IMR-90 (cell line): ENCODE measurements around the gene TMEM233. TPM values are rescaled to one million over a fixed set of nuclear protein-coding genes. Genes with fewer than 3 reads are reported as not detected.

Experiments used
- ATAC-seq: fragments of 200-7000 bp; cut with Tn5 transposase; 2 replicates; pipeline ENCODE4 v1.9.1; 2020; ENCODE audit warnings: low read depth, mild to moderate bottlenecking, moderate library complexity
- BruUV-seq: library from RNA; stranded (reverse); fragments of 400-500 nt; replicated peaks from 2 replicates; lab custom pipeline; 2021; lab: Mats Ljungman, UMichigan
- CTCF ChIA-PET: fragments of 300-600 bp; formaldehyde crosslinking; extraction: SDS; loops from one replicate; lab custom pipeline; 2021; ENCODE audit warnings: antibody characterized with exemption; lab: Yijun Ruan, JAX
- POLR2A ChIA-PET: fragments of 300-600 bp; sonication (Branson Sonifier 250); formaldehyde crosslinking; loops from one replicate; lab custom pipeline; 2022; ENCODE audit warnings: antibody characterized with exemption; ENCODE audit not compliant: unreplicated experiment; lab: Charles Lee
- DNase-seq: peaks from one replicate; pipeline ENCODE4 v3.0.0; 2013
- H2AFZ ChIP-seq: replicated peaks from 2 replicates; pipeline ENCODE3; 2013; ENCODE audit warnings: low read length, mild to moderate bottlenecking; ENCODE audit not compliant: poor library complexity
- H2AK5ac ChIP-seq: 2 replicates; pipeline ENCODE4 v1.6.1; 2013; ENCODE audit warnings: low read depth, low read length, inconsistent platforms
- H2AK9ac ChIP-seq: replicated peaks from 2 replicates; pipeline ENCODE3; 2013; ENCODE audit warnings: mild to moderate bottlenecking, low read depth, low read length, moderate library complexity; ENCODE audit not compliant: poor library complexity
- H2BK120ac ChIP-seq: 2 replicates; pipeline ENCODE4 v1.6.1; 2013; ENCODE audit warnings: low read depth, low read length, inconsistent platforms
- H2BK15ac ChIP-seq: 3 replicates; pipeline ENCODE4 v1.6.1; 2013; ENCODE audit warnings: low read depth, low read length, inconsistent platforms
- H2BK20ac ChIP-seq: 2 replicates; pipeline ENCODE4 v1.6.1; 2013; ENCODE audit warnings: low read depth, mild to moderate bottlenecking, inconsistent platforms, low read length, moderate library complexity
- H2BK5ac ChIP-seq: 2 replicates; pipeline ENCODE4 v1.6.1; 2013; ENCODE audit warnings: mild to moderate bottlenecking, low read depth, low read length, inconsistent platforms; ENCODE audit not compliant: poor library complexity, severe bottlenecking
- H3K14ac ChIP-seq: replicated peaks from 2 replicates; pipeline ENCODE4 v1.6.1; 2013; ENCODE audit warnings: low read depth, low read length, inconsistent platforms
- H3K18ac ChIP-seq: 2 replicates; pipeline ENCODE4 v1.6.1; 2013; ENCODE audit warnings: low read depth, low read length, control low read depth
- H3K23ac ChIP-seq: 2 replicates; pipeline ENCODE4 v1.6.1; 2013; ENCODE audit warnings: low read depth, low read length, inconsistent platforms
- H3K27ac ChIP-seq: 2 replicates; pipeline ENCODE4 v1.5.1; 2013; ENCODE audit warnings: mild to moderate bottlenecking, control low read depth, low read length; ENCODE audit not compliant: insufficient read depth
- H3K27me3 ChIP-seq: 2 replicates; pipeline ENCODE4 v1.6.1; 2013; ENCODE audit warnings: low read length; ENCODE audit not compliant: control insufficient read depth, insufficient read depth
- H3K36me3 ChIP-seq: 2 replicates; pipeline ENCODE4 v1.6.1; 2013; ENCODE audit warnings: low read length, mixed read lengths; ENCODE audit not compliant: control insufficient read depth, insufficient read depth
- H3K4ac ChIP-seq: 2 replicates; pipeline ENCODE4 v1.6.1; 2013; ENCODE audit warnings: low read depth, low read length, inconsistent platforms
- H3K4me1 ChIP-seq: 2 replicates; pipeline ENCODE4 v1.6.1; 2013; ENCODE audit warnings: low read length, mixed read lengths; ENCODE audit not compliant: control insufficient read depth, insufficient read depth
- H3K4me2 ChIP-seq: 2 replicates; pipeline ENCODE4 v1.6.1; 2013; ENCODE audit warnings: low read depth, mild to moderate bottlenecking, control low read depth, low read length, moderate library complexity
- H3K4me3 ChIP-seq: 2 replicates; pipeline ENCODE4 v1.5.1; 2013; ENCODE audit warnings: low read depth, mild to moderate bottlenecking, control low read depth, low read length, moderate library complexity; ENCODE audit not compliant: insufficient read depth
- H3K56ac ChIP-seq: 2 replicates; pipeline ENCODE4 v1.6.1; 2013; ENCODE audit warnings: low read length, inconsistent platforms; ENCODE audit not compliant: insufficient read depth; ENCODE audit errors: extremely low read depth
- H3K79me1 ChIP-seq, 2 experiments: 2 replicates each; pipeline ENCODE4 v1.6.1; 2013; ENCODE audit warnings: low read length in 2 of 2, inconsistent platforms in 1 of 2, low read depth in 1 of 2
- H3K9ac ChIP-seq: 2 replicates; pipeline ENCODE4 v1.6.1; 2013; ENCODE audit warnings: low read depth, low read length, control low read depth
- H3K9me1 ChIP-seq: 2 replicates; pipeline ENCODE4 v1.6.1; 2013; ENCODE audit warnings: low read length, inconsistent platforms; ENCODE audit not compliant: insufficient read depth
- H3K9me3 ChIP-seq: 2 replicates; pipeline ENCODE4 v1.6.1; 2013; ENCODE audit warnings: low read length; ENCODE audit not compliant: control insufficient read depth, insufficient read depth
- H4K20me1 ChIP-seq: 2 replicates; pipeline ENCODE4 v1.6.1; 2013; ENCODE audit warnings: low read length, inconsistent platforms; ENCODE audit not compliant: insufficient read depth
- H4K5ac ChIP-seq: 2 replicates; pipeline ENCODE4 v1.6.1; 2013; ENCODE audit warnings: mild to moderate bottlenecking, low read depth, low read length, control low read depth
- H4K8ac ChIP-seq, 2 experiments: 2 replicates each; pipeline ENCODE4 v1.6.1; 2013; ENCODE audit warnings: low read depth in 2 of 2, low read length in 2 of 2, control low read depth in 1 of 2, inconsistent platforms in 1 of 2
- H4K91ac ChIP-seq: 2 replicates; pipeline ENCODE4 v1.6.1; 2013; ENCODE audit warnings: low read depth, low read length, inconsistent platforms; ENCODE audit not compliant: insufficient read depth
- BHLHE40 ChIP-seq: fragments of 150-350 bp; IDR thresholded peaks from 2 replicates; pipeline ENCODE4 v1.6.1; 2016; ENCODE audit warnings: mild to moderate bottlenecking, low read depth, low read length
- CEBPB ChIP-seq: IDR thresholded peaks from 2 replicates; pipeline ENCODE4 v1.6.1; 2012; ENCODE audit warnings: low read depth, low read length, improper control_type of control experiment
- RAD21 ChIP-seq: IDR thresholded peaks from 2 replicates; pipeline ENCODE4 v1.6.1; 2012; ENCODE audit warnings: low read length, improper control_type of control experiment
- RCOR1 ChIP-seq: IDR thresholded peaks from 2 replicates; pipeline ENCODE4 v1.6.1; 2012; ENCODE audit warnings: mild to moderate bottlenecking, low read length, improper control_type of control experiment; ENCODE audit not compliant: insufficient replicate concordance
- SMC3 ChIP-seq: fragments of 150-350 bp; IDR thresholded peaks from 2 replicates; pipeline ENCODE4 v1.6.1; 2016; ENCODE audit warnings: low read depth, mild to moderate bottlenecking, antibody characterized with exemption, low read length, moderate library complexity
- WGBS, 2 experiments: methylation state at CpG; one replicate each; pipeline versions ENCODE4 v1.1.5 to v1.1.7; 2013; ENCODE audit warnings: missing lambda C conversion rate in 2 of 2; ENCODE audit not compliant: insufficient read length in 1 of 2; ENCODE audit errors: extremely low coverage in 2 of 2; 5-methylcytosine and 5-hydroxymethylcytosine counted together
- dilution Hi-C: fragments of 300-500 bp; cut with HindIII; formaldehyde crosslinking; loops from one replicate; pipeline ENCODE4 v1.14.3; 2018; ENCODE audit warnings: low sequenced_read_pairs; ENCODE audit not compliant: unreplicated experiment
- in situ Hi-C: fragments of 300-500 bp; cut with MboI; formaldehyde crosslinking; loops from 3 replicates; pipeline ENCODE4 v1.14.3; 2019; ENCODE audit warnings: low sequenced_read_pairs, inconsistent platforms, mixed read lengths
- intact Hi-C: fragments of 100-400 bp; cut with micrococcal nuclease; formaldehyde crosslinking; loops from 2 replicates; pipeline ENCODE4 v1.10.0; 2022
- polyA plus RNA-seq, 3 experiments: library from polyadenylated mRNA; depleted of rRNA; stranded (reverse); fragments of >200 nt; gene quantifications; 2 replicates each; pipeline ENCODE4 v1.2.3, GENCODE V29; 2012; ENCODE audit warnings: low replicate concordance in 1 of 3
- total RNA-seq: library from RNA; depleted of rRNA; stranded (reverse); fragments of >200 nt; gene quantifications from 2 replicates; pipeline ENCODE4 v1.2.3, GENCODE V29; 2012

TMEM233 gene
- total and polyA plus RNA-seq, 2 of the 4 experiments (the other 2 are of a cell fraction): not detected

DNA sequence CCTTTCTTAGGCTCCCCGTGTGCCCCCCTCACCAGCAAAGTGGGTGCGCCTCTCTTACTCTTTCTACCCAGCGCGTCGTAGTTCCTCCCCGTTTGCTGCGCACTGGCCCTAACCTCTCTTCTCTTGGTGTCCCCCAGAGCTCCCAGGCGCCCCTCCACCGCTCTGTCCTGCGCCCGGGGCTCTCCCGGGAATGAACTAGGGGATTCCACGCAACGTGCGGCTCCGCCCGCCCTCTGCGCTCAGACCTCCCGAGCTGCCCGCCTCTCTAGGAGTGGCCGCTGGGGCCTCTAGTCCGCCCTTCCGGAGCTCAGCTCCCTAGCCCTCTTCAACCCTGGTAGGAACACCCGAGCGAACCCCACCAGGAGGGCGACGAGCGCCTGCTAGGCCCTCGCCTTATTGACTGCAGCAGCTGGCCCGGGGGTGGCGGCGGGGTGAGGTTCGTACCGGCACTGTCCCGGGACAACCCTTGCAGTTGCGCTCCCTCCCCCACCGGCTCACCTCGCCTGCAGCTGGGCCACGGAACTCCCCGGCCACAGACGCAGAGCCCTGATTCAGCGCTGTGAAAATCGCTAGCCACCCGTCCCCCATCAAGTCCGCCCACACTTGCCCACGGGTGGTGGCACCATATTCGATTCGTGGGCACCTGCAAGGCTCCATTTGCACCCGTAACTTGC is 1.3 kb downstream of the TMEM233 start:
- ATAC-seq: 0 out of 2 replicates have a peak, but pooled peaks have one; percentile 14

More for the DNA sequence above, 1.3 kb downstream of the TMEM233 start:
- intact Hi-C loops (no loop called here), dilution Hi-C loops (no loop called here), in situ Hi-C loops (no loop called here)
- Histone ChIP-seq H3K56ac (no peak overlapping the region), H3K27me3 (peaks cover 6% of the 10 kb centered on the region), H3K4ac (no peak overlapping the region), H3K79me1 (no peaks in the 10 kb centered on the region), H3K9me3 (no peaks in the 10 kb centered on the region), H3K14ac (no peak overlapping the region), H4K5ac (no peak overlapping the region), H3K9ac (no peak overlapping the region), H2AFZ (peak overlapping the region; percentile 32), H4K8ac (no peak overlapping the region), H3K9me1 (no peaks in the 10 kb centered on the region), H3K4me3 (no peak overlapping the region), H2BK20ac (no peak overlapping the region), H3K23ac (no peak overlapping the region), H3K4me2 (no peak overlapping the region), H3K4me1 (no peaks in the 10 kb centered on the region), H2BK15ac (no peak overlapping the region), H3K36me3 (no peaks in the 10 kb centered on the region), H2BK5ac (no peak overlapping the region), H3K27ac (no peak overlapping the region), H4K20me1 (no peaks in the 10 kb centered on the region), H2AK9ac (peak overlapping the region; percentile 24), H2AK5ac (no peak overlapping the region), H2BK120ac (no peak overlapping the region), H4K91ac (no peak overlapping the region), H3K18ac (no peak overlapping the region)
- 1% methylated on average over 30 of the region's 49 CpGs; no CpG with 5 or more reads in 1 of the 2 experiments for WGBS, 2 experiments
- no TSS peak for BruUV-seq
- TF ChIP-seq CEBPB (no peak), RCOR1 (no peak), SMC3 (no peak), RAD21 (no peak), BHLHE40 (no peak)
- ChIA-PET CTCF (no interaction called here), POLR2A (no interaction called here)
- DNase-seq: no peak
